ENCODE measurements around the gene AK8. TPM values are rescaled to one million over a fixed set of nuclear protein-coding genes. Genes with fewer than 3 reads are reported as not detected.

Gene AK8
- total RNA-seq, 2 donors from 2014 or later = 0.24 to 0.63 TPM

DNA sequence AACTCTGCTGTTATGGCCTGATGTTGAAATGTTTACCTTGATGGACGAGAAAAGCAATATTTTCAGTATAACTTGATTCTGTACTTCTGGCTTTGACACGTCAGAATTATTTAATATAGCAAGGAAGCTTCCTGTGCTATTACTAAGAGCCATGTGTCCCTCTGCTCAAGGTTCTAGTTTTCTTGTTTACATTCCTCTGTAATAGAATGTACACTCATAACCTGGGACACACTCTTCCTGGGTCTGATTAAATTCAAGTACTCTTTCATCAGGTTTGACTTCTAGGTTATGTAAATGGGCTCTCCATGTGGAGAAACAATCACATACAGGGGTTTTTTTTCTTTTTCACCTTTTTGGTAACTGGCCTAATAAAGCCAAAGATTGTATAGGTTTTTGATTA is 174.7 kb downstream of the AK8 start:
- ATAC-seq (replicated peaks in 1 of 2) = no peak
- DNase-seq = no peak
- Mint-ChIP-seq H3K27ac (peak overlapping the region; percentile 38), H3K4me1 (ENCODE audit: low read depth) (peaks cover 5% of the 10 kb centered on the region), H3K9me3 (peaks cover 3% of the 10 kb centered on the region in 2 donors), H3K4me3 (no peak overlapping the region), H3K27me3 (ENCODE audit: low read depth) (peaks cover 17% of the 10 kb centered on the region), H3K36me3 (ENCODE audit: insufficient read depth in 2 of 2) (peaks cover 5 to 6% of the 10 kb centered on the region in 2 donors)

DNA sequence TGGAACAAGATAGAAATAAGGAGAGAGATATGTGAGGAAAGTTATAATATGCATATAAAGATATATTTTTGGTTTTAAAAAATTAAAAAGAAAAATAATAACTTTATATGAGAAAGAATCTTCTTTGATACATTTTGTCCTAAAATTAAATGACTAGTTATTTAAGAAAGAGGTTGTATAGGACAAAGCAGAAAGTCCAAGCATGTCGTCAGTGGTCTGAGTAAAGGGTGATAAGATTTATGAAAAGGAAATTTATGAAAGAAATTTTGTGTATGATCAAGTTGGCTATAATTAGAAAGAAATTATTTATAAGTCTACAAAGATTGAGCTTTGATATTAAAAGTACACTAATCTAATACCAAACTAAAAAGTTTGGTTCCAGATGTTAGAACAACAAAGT is 175.8 kb downstream of the AK8 start:
- Mint-ChIP-seq H3K4me3 (no peak overlapping the region), H3K27me3 (ENCODE audit: low read depth) (peaks cover 19% of the 10 kb centered on the region), H3K27ac (no peak overlapping the region), H3K4me1 (ENCODE audit: low read depth) (peaks cover 5% of the 10 kb centered on the region), H3K36me3 (ENCODE audit: insufficient read depth in 2 of 2) (peaks cover 8 to 13% of the 10 kb centered on the region in 2 donors), H3K9me3 (peaks cover 7 to 8% of the 10 kb centered on the region in 2 donors)
- ATAC-seq (replicated peaks in 1 of 2) (no peak), DNase-seq (no peak)

DNA sequence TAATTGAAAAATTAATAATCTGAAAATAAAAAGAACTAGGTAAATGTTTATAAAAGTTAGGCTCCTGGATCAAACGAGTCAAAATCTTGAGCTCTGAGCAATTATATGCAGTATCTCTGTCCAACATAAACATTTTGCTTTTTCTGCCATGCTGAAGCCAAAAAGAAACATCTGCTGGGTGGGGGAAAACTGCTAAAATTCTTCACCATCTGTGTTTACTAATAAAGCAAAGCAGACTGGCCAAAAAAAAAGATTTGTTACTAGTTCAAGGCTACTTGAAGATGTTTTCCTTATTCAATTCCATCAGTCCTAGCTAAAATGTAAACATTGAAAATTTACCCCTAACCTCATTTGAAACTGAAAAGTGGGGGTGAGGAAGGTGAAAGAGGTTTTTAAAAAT is 178.1 kb downstream of the AK8 start:
- ATAC-seq (replicated peaks in 1 of 2) (no peak), DNase-seq (no peak)
- peaks cover 13 to 18% of the 10 kb centered on the region in 2 donors for H3K9me3 Mint-ChIP-seq
- no peak overlapping the region for H3K4me3 Mint-ChIP-seq
- H3K27me3 Mint-ChIP-seq (ENCODE audit: low read depth) = peaks cover 19% of the 10 kb centered on the region
- no peak overlapping the region for H3K27ac Mint-ChIP-seq
- H3K4me1 Mint-ChIP-seq (ENCODE audit: low read depth) = peaks cover 5% of the 10 kb centered on the region
- peaks cover 8 to 31% of the 10 kb centered on the region in 2 donors for H3K36me3 Mint-ChIP-seq (ENCODE audit: insufficient read depth in 2 of 2)

DNA sequence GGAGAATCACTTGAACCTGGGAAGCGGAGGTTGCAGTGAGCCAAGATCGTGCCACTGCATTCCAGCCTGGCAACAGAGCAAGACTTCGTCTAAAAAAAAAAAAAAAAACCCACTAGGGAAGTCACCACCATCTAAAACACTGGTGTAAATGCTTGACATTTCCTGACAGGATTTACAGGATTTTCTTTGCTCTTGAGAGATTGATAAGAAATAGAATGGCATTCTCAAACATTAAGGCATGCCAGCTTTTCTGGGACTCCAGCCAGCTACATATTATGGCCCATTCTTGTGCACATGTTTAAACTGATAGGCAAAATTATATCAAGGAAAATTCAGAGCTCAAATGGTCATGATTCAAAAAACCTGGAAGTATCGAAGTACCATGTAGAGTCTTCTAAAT is 179.1 kb downstream of the AK8 start:
- no peak overlapping the region for H3K27ac Mint-ChIP-seq
- no peak overlapping the region for H3K4me3 Mint-ChIP-seq
- H3K27me3 Mint-ChIP-seq (ENCODE audit: low read depth) = peaks cover 10% of the 10 kb centered on the region
- DNase-seq (no peak), ATAC-seq (replicated peaks in 1 of 2) (no peak)
- peaks cover 18 to 19% of the 10 kb centered on the region in 2 donors for H3K9me3 Mint-ChIP-seq
- no peaks in the 10 kb centered on the region for H3K4me1 Mint-ChIP-seq (ENCODE audit: low read depth)
- H3K36me3 Mint-ChIP-seq (ENCODE audit: insufficient read depth in 2 of 2) = peaks cover 14 to 39% of the 10 kb centered on the region in 2 donors

DNA sequence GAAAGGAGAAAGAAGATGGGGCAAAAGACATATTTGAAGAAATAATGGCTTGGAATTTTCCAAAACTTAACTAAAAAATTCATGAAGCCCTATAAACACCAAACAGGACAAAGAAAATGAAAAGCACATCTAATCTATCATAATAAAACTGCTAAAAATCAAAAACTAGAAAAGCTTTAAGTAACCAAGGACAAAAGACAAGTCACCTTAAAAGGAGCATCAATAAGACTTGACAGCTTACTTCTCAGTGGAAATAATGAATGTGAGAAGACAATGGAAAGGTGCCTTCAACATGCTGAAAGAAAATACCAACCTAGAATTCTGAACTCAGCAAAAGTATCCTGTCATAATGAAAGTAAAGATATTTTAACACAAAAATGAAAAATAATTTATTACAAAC is 180.9 kb downstream of the AK8 start:
- ATAC-seq (replicated peaks in 1 of 2) (no peak), DNase-seq (no peak)
- Mint-ChIP-seq H3K27ac (no peak overlapping the region), H3K36me3 (ENCODE audit: insufficient read depth in 2 of 2) (peaks cover 14 to 42% of the 10 kb centered on the region in 2 donors), H3K4me1 (ENCODE audit: low read depth) (no peaks in the 10 kb centered on the region), H3K27me3 (ENCODE audit: low read depth) (peaks cover 7% of the 10 kb centered on the region), H3K4me3 (no peak overlapping the region), H3K9me3 (peaks cover 19 to 20% of the 10 kb centered on the region in 2 donors)

DNA sequence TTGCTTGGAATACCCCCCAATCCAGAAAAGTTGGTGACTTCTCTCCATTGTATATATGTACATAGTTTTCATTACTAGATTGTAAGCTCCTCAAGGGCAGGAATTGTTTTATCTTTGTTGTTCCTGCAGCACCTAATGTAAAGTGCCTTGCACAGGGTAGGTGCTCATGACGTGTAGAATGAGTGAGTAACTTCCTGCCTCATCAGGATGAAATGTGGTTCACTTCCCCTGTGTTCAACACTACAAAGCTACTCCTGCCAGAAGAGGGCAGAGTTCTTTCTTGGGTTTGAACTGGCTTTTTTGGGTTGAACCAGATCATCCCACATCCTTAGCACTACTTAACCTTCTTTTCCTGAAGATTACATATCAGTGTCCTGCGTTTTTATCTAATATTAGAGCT is 183.9 kb downstream of the AK8 start:
- DNase-seq = peak in 1 of 2 donors; percentile 11
- peak; percentile 59 to 67 for ATAC-seq (replicated peaks in 1 of 2)
- no peak overlapping the region for H3K4me3 Mint-ChIP-seq
- no peak overlapping the region for H3K27ac Mint-ChIP-seq
- peaks cover 19 to 20% of the 10 kb centered on the region in 2 donors for H3K9me3 Mint-ChIP-seq
- H3K36me3 Mint-ChIP-seq (ENCODE audit: insufficient read depth in 2 of 2) = peaks cover 17 to 47% of the 10 kb centered on the region in 2 donors
- peaks cover 7% of the 10 kb centered on the region for H3K27me3 Mint-ChIP-seq (ENCODE audit: low read depth)
- no peaks in the 10 kb centered on the region for H3K4me1 Mint-ChIP-seq (ENCODE audit: low read depth)

DNA sequence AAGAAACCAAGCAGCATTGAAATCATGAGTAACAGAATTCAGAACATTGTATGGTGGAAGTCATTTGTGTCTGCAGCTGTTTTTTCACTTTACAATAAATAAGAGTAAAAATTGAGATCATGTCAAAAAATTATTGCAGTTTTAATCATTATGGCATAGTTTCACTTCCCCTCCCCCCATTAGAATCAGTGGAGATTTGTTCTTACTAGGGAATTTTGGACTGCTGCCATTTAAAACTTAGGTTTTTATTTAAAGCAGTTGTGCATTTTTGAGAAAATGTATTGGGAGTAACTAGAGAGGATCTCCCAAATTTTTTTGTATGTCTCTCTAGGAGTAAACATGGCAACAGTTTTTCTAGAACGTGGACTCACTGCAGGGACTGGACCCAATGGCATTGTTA is 187.4 kb downstream of the AK8 start:
- ATAC-seq (replicated peaks in 1 of 2) (no peak), DNase-seq (no peak)
- H3K36me3 Mint-ChIP-seq (ENCODE audit: insufficient read depth in 2 of 2) = peaks cover 10 to 30% of the 10 kb centered on the region in 2 donors
- H3K4me1 Mint-ChIP-seq (ENCODE audit: low read depth) = peaks cover 10% of the 10 kb centered on the region
- no peaks in the 10 kb centered on the region for H3K27me3 Mint-ChIP-seq (ENCODE audit: low read depth)
- no peak overlapping the region for H3K4me3 Mint-ChIP-seq
- no peak overlapping the region for H3K27ac Mint-ChIP-seq
- H3K9me3 Mint-ChIP-seq = peaks cover 2 to 10% of the 10 kb centered on the region in 2 donors

DNA sequence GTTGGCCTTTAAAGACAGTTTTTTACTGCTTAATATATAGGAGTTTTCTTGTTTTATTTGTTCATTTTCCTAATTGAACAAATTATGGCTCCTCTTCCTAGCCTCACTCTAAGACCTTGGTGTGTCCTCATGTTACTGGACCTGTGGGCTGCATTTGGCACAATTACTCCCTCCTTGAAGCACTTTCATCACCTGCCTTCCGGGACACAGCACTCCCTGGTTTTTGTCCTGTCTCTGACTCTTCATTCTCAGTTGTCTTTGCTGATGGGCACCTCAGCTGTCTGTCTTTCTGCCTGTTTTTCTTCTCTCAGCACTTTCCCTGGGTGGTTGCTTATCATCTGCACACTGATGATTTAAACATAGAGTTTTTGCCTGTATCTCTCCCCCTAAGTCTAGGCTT is 194.2 kb downstream of the AK8 start:
- H3K36me3 Mint-ChIP-seq (ENCODE audit: insufficient read depth in 2 of 2) = peaks cover 7 to 34% of the 10 kb centered on the region in 2 donors

DNA sequence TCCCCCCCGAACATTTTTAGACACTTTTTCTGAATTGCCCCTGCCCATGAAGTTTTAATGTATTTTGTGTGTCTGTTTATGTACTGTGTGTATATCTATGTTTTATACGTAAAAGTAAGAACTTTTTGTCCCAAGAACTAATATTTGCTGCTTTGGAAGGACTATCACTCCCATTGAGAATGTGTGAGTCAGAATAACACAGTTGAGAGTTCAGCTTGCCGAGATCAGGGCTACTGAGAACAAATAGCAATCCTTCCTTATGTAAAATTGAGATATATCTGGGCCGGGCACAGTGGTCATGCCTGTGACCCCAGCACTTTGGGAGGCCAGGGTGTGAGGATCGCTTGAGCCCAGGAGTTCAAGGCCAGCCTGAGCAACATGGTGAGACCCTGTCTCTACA is 196.5 kb downstream of the AK8 start:
- Mint-ChIP-seq H3K27ac (no peak overlapping the region), H3K27me3 (ENCODE audit: low read depth) (no peaks in the 10 kb centered on the region), H3K9me3 (no peaks in the 10 kb centered on the region), H3K4me3 (no peak overlapping the region), H3K36me3 (ENCODE audit: insufficient read depth in 2 of 2) (peaks cover 10 to 30% of the 10 kb centered on the region in 2 donors), H3K4me1 (ENCODE audit: low read depth) (peaks cover 50% of the 10 kb centered on the region)
- DNase-seq (no peak), ATAC-seq (replicated peaks in 1 of 2) (no peak)

More for the DNA sequence above, 194.2 kb downstream of the AK8 start:
- Mint-ChIP-seq H3K27me3 (ENCODE audit: low read depth) (no peaks in the 10 kb centered on the region), H3K9me3 (no peaks in the 10 kb centered on the region), H3K4me1 (ENCODE audit: low read depth) (peaks cover 47% of the 10 kb centered on the region), H3K4me3 (no peak overlapping the region), H3K27ac (peak overlapping the region; percentile 33)
- ATAC-seq (replicated peaks in 1 of 2) (no peak), DNase-seq (no peak)

DNA sequence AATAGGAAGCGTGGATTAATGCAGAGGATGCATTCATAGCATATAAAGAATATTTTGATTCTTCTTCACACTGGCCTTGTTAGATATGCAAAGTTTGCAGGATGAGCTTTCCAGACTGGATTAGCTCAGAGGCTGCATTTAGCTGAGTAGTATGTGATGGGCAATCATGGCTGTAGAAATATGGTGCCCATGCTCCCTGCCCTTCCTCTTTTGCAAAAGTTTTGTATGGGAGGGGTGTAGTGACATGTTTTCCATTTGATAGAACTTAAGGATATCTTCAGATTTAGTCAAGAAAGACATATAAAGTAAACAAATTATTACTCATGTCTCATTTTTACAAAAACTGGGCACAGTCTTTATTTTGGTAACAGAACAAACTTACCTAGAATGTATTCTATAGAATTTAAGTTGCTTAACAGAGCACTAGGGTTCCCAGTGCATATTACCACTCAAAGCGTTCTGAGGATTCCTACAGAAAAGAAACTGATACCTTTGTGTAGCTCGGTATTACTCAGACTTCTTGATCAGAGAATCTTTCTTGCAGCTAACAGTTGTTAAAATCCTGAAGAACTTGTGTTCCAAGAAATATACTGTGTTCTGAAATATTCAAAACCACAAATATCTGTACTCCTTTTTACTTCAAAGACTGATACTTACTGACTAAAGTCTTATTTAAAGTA is 198.0 kb downstream of the AK8 start:
- H3K36me3 Mint-ChIP-seq (ENCODE audit: insufficient read depth in 2 of 2) = peaks cover 10 to 22% of the 10 kb centered on the region in 2 donors
- ATAC-seq (replicated peaks in 1 of 2) = peak; percentile 88 to 93
- peak overlapping the region; percentile 61 for H3K27ac Mint-ChIP-seq
- H3K4me1 Mint-ChIP-seq (ENCODE audit: low read depth) = peaks cover 45% of the 10 kb centered on the region
- H3K27me3 Mint-ChIP-seq (ENCODE audit: low read depth) = no peaks in the 10 kb centered on the region
- H3K9me3 Mint-ChIP-seq = no peaks in the 10 kb centered on the region
- H3K4me3 Mint-ChIP-seq = peak overlapping the region; percentile 43 to 62
- DNase-seq = no peak

DNA sequence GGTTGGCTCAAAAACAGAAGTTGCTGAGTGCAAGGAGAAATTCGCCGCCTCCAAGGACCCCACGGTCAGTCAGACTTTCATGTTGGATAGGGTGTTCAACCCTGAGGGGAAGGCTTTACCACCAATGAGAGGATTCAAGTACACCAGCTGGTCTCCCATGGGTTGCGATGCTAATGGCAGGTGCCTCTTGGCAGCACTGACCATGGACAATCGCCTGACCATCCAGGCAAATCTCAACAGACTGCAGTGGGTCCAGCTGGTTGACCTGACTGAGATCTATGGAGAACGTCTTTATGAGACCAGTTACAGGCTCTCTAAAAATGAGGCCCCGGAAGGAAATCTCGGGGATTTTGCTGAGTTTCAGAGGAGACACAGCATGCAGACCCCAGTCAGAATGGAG is 200.1 kb downstream of the AK8 start:
- H3K36me3 Mint-ChIP-seq (ENCODE audit: insufficient read depth in 2 of 2) = peaks cover 5 to 11% of the 10 kb centered on the region in 2 donors
- no peaks in the 10 kb centered on the region for H3K9me3 Mint-ChIP-seq
- DNase-seq = no peak
- H3K4me1 Mint-ChIP-seq (ENCODE audit: low read depth) = peaks cover 51% of the 10 kb centered on the region
- ATAC-seq (replicated peaks in 1 of 2) = no peak
- no peaks in the 10 kb centered on the region for H3K27me3 Mint-ChIP-seq (ENCODE audit: low read depth)
- H3K27ac Mint-ChIP-seq = no peak overlapping the region
- H3K4me3 Mint-ChIP-seq = no peak overlapping the region
